CD4-positive, alpha-beta T cell treated with Interleukin-15 for 4 hours (primary cell): Measurements from ENCODE around the gene TMEM184C.

ENCODE experiments used
- DNase-seq: peaks from one replicate; pipeline ENCODE4 v3.0.0-alpha.2; 2020; ENCODE audit warnings: low spot score

The TMEM184C gene

GRCh38 chr4:147658501-147658900 is 41.3 kb downstream of the TMEM184C start:
- no peak for DNase-seq

- no peak for DNase-seq
Measured at GRCh38 chr4:147674073-147674472, 56.9 kb downstream of the TMEM184C start.

GRCh38 chr4:147674496-147674895 is 57.3 kb downstream of the TMEM184C start:
- DNase-seq, result no peak

GRCh38 chr4:147678106-147678505 is 60.9 kb downstream of the TMEM184C start:
- no peak for DNase-seq

- DNase-seq, result no peak
Measured at GRCh38 chr4:147678796-147679549, 61.8 kb downstream of the TMEM184C start.

GRCh38 chr4:147682755-147683154 is 65.6 kb downstream of the TMEM184C start:
- DNase-seq, result no peak

GRCh38 chr4:147683188-147683591 is 66.0 kb downstream of the TMEM184C start:
- peak; percentile 6 for DNase-seq

GRCh38 chr4:147683717-147684700 is 66.8 kb downstream of the TMEM184C start, which contains the start of gene PRMT9:
PRMT9 (minus strand) TSS chr4:147684163; CDS start chr4:147683987, 176 bp downstream.
- DNase-seq, result peak; percentile 82

GRCh38 chr4:147689067-147689466 is 71.9 kb downstream of the TMEM184C start:
- peak; percentile 28 for DNase-seq

- no peak for DNase-seq
Measured at GRCh38 chr4:147691820-147692219, 74.6 kb downstream of the TMEM184C start.

- no peak for DNase-seq
Measured at GRCh38 chr4:147693218-147693617, 76.0 kb downstream of the TMEM184C start.

- no peak for DNase-seq
Measured at GRCh38 chr4:147696866-147697265, 79.7 kb downstream of the TMEM184C start.

GRCh38 chr4:147704846-147705245 is 87.6 kb downstream of the TMEM184C start:
- no peak for DNase-seq

GRCh38 chr4:147707892-147708672 is 90.9 kb downstream of the TMEM184C start:
- DNase-seq, result peak; percentile 68

- no peak for DNase-seq
Measured at GRCh38 chr4:147709999-147710398, 92.8 kb downstream of the TMEM184C start.

GRCh38 chr4:147714575-147715401 is 97.6 kb downstream of the TMEM184C start:
- DNase-seq, result no peak

GRCh38 chr4:147717878-147718277 is 100.7 kb downstream of the TMEM184C start:
- DNase-seq, result no peak
